WTC11 (cell line): Measurements from ENCODE around the gene RTKN2. TPM values are rescaled to one million over a fixed set of nuclear protein-coding genes. Genes with fewer than 3 reads are reported as not detected.

ENCODE experiments used
- ATAC-seq: fragments of 200-7000 bp; cut with Tn5 transposase; 2 replicates; pipeline ENCODE4 v1.10.0; 2021; ENCODE audit warnings: mild to moderate bottlenecking, moderate library complexity
- CTCF ChIA-PET: fragments of 300-600 bp; sonication (Branson Sonifier 250); formaldehyde crosslinking; loops from one replicate; lab custom pipeline; 2021; ENCODE audit warnings: antibody characterized with exemption; lab: Charles Lee
- POLR2A ChIA-PET: fragments of 350-600 bp; sonication (Branson Sonifier 250); formaldehyde crosslinking; loops from one replicate; lab custom pipeline; 2021; ENCODE audit warnings: antibody characterized with exemption; lab: Charles Lee
- DNase-seq: peaks from one replicate; pipeline ENCODE4 v3.0.0; 2021; ENCODE audit warnings: low spot score
- H3K27ac Mint-ChIP-seq: 2 replicates; pipeline ENCODE4 v1.8.0; 2021; ENCODE audit warnings: mixed read lengths
- H3K27me3 Mint-ChIP-seq: 2 replicates; pipeline ENCODE4 v1.8.0; 2021; ENCODE audit warnings: low read depth, mild to moderate bottlenecking, moderate library complexity, mixed read lengths
- H3K36me3 Mint-ChIP-seq: 2 replicates; pipeline ENCODE4 v1.8.0; 2021; ENCODE audit warnings: mixed read lengths
- H3K4me1 Mint-ChIP-seq: 2 replicates; pipeline ENCODE4 v1.8.0; 2022; ENCODE audit warnings: mixed read lengths
- H3K4me3 Mint-ChIP-seq: 2 replicates; pipeline ENCODE4 v1.8.0; 2021; ENCODE audit warnings: mild to moderate bottlenecking, moderate library complexity, mixed read lengths
- H3K9me3 Mint-ChIP-seq: 2 replicates; pipeline ENCODE4 v1.8.0; 2021; ENCODE audit warnings: mixed read lengths
- CREM ChIP-seq: sonication (generic); formaldehyde crosslinking; IDR thresholded peaks from 2 replicates; pipeline ENCODE4 v1.8.1; 2022; ENCODE audit warnings: mild to moderate bottlenecking, missing genetic modification reagents, moderate library complexity
- EMX1 ChIP-seq: fragments of 250-450 bp; sonication (Bioruptor Pico); IDR thresholded peaks from 2 replicates; pipeline ENCODE4 v1.8.0; 2021; ENCODE audit warnings: mild to moderate bottlenecking
- ERG ChIP-seq: fragments of 250-450 bp; sonication (Bioruptor Pico); IDR thresholded peaks from 2 replicates; pipeline ENCODE4 v1.8.0; 2021; ENCODE audit warnings: mild to moderate bottlenecking
- FOXP4 ChIP-seq: sonication (generic); formaldehyde crosslinking; IDR thresholded peaks from 2 replicates; pipeline ENCODE4 v1.8.0; 2022; ENCODE audit warnings: mild to moderate bottlenecking, missing genetic modification reagents
- HMGA2 ChIP-seq: fragments of 250-450 bp; sonication (Bioruptor Pico); IDR thresholded peaks from 2 replicates; pipeline ENCODE4 v1.4.0; 2021; ENCODE audit warnings: mild to moderate bottlenecking, moderate library complexity
- HMGXB4 ChIP-seq: sonication (generic); formaldehyde crosslinking; IDR thresholded peaks from 2 replicates; pipeline ENCODE4 v1.8.1; 2023; ENCODE audit warnings: mild to moderate bottlenecking, moderate library complexity, missing genetic modification reagents
- MAX ChIP-seq: sonication (generic); formaldehyde crosslinking; IDR thresholded peaks from 2 replicates; pipeline ENCODE4 v1.8.0; 2022; ENCODE audit warnings: mild to moderate bottlenecking, missing genetic modification reagents
- MLX ChIP-seq: sonication (generic); formaldehyde crosslinking; IDR thresholded peaks from 2 replicates; pipeline ENCODE4 v1.8.1; 2023; ENCODE audit warnings: mild to moderate bottlenecking, missing genetic modification reagents, moderate library complexity
- NFATC4 ChIP-seq: fragments of 250-450 bp; sonication (Bioruptor Pico); IDR thresholded peaks from 2 replicates; pipeline ENCODE4 v1.9.0; 2021; ENCODE audit warnings: mild to moderate bottlenecking
- NFE2L1 ChIP-seq: sonication (generic); formaldehyde crosslinking; IDR thresholded peaks from 2 replicates; pipeline ENCODE4 v1.8.1; 2023; ENCODE audit warnings: missing genetic modification reagents
- PRDM15 ChIP-seq: sonication (generic); formaldehyde crosslinking; IDR thresholded peaks from 2 replicates; pipeline ENCODE4 v1.8.0; 2022; ENCODE audit warnings: missing genetic modification reagents
- TCF7 ChIP-seq: sonication (generic); formaldehyde crosslinking; IDR thresholded peaks from 2 replicates; pipeline ENCODE4 v1.8.0; 2022; ENCODE audit warnings: mild to moderate bottlenecking, low read depth, missing genetic modification reagents, moderate library complexity
- USF1 ChIP-seq: sonication (generic); formaldehyde crosslinking; IDR thresholded peaks from 2 replicates; pipeline ENCODE4 v1.8.0; 2022; ENCODE audit warnings: mild to moderate bottlenecking, missing genetic modification reagents
- USF2 ChIP-seq: sonication (generic); formaldehyde crosslinking; IDR thresholded peaks from 2 replicates; pipeline ENCODE4 v1.8.1; 2023; ENCODE audit warnings: mild to moderate bottlenecking, missing genetic modification reagents, moderate library complexity
- ZNF425 ChIP-seq: fragments of 250-450 bp; sonication (Bioruptor Pico); conservative IDR thresholded peaks from 2 replicates; pipeline ENCODE4 v1.9.0; 2021; ENCODE audit warnings: mild to moderate bottlenecking
- ZSCAN18 ChIP-seq: fragments of 250-450 bp; sonication (Bioruptor Pico); IDR thresholded peaks from 2 replicates; pipeline ENCODE4 v2.1.2; 2022; ENCODE audit warnings: mild to moderate bottlenecking, moderate library complexity
- total RNA-seq: library from RNA; stranded (reverse); gene quantifications from 3 replicates; pipeline ENCODE4 v1.2.3, GENCODE V29; 2021

The RTKN2 gene
- total RNA-seq, 1 experiment from 2014 or later: 20.5 TPM

- POLR2A ChIA-PET: no interaction called here
- peaks cover 13% of the 10 kb centered on the region for H3K36me3 Mint-ChIP-seq
- peaks cover 44% of the 10 kb centered on the region for H3K9me3 Mint-ChIP-seq
- ATAC-seq (no peak), DNase-seq (no peak)
- CTCF ChIA-PET: no interaction called here
- no peaks in the 10 kb centered on the region for H3K27me3 Mint-ChIP-seq
- TF ChIP-seq FOXP4 (CRISPR knock-in tag): no peak
- TF ChIP-seq USF1 (CRISPR knock-in tag): no peak
- no peak for TF ChIP-seq MAX (CRISPR knock-in tag)
- no peak for TF ChIP-seq ERG
- TF ChIP-seq ZSCAN18 (CRISPR knock-in tag): no peak
- TF ChIP-seq MLX (CRISPR knock-in tag): no peak
- TF ChIP-seq HMGXB4 (CRISPR knock-in tag): no peak
- no peak for TF ChIP-seq PRDM15 (CRISPR knock-in tag)
- no peak for TF ChIP-seq NFATC4 (CRISPR knock-in tag)
- TF ChIP-seq NFE2L1: no peak
- TF ChIP-seq EMX1: no peak
- no peak for TF ChIP-seq ZNF425 (CRISPR knock-in tag)
- no peak for TF ChIP-seq CREM (CRISPR knock-in tag)
- TF ChIP-seq TCF7 (CRISPR knock-in tag): no peak
- no peak for TF ChIP-seq HMGA2 (CRISPR knock-in tag)
- TF ChIP-seq USF2 (CRISPR knock-in tag): no peak
- H3K4me3 Mint-ChIP-seq: no peak overlapping the region
- H3K4me1 Mint-ChIP-seq: peaks cover 4% of the 10 kb centered on the region
- no peak overlapping the region for H3K27ac Mint-ChIP-seq
Observed at GRCh38 chr10:62177111-62177510, 91.5 kb downstream of the RTKN2 start.
